ENCODE data around the gene PIGR. TPM values are rescaled to one million over a fixed set of nuclear protein-coding genes. Genes with fewer than 3 reads are reported as not detected.

The PIGR gene
- polyA plus RNA-seq, 1 donor (not counting 4 experiments of a cell fraction or from before 2014, with no cell fraction given) = 0.01 TPM

GRCh38 chr1:206974140-206974539 lies 27.9 kb upstream of the PIGR start:
- Histone ChIP-seq H2AFZ (ENCODE audit: control insufficient read depth, low read length) (no peak overlapping the region), H3K27me3 (ENCODE audit: control insufficient read depth, extremely low read depth, insufficient read depth, low read length) (peaks cover 15% of the 10 kb centered on the region), H3K27ac (ENCODE audit: control insufficient read depth, insufficient read depth, low read length) (no peak overlapping the region), H3K36me3 (ENCODE audit: control insufficient read depth in 2 of 2, extremely low read depth in 1 of 2, insufficient read depth in 2 of 2, low read length in 2 of 2) (no peaks in the 10 kb centered on the region), H4K20me1 (ENCODE audit: control insufficient read depth, extremely low read depth, insufficient read depth, low read length) (no peaks in the 10 kb centered on the region), H3K4me2 (ENCODE audit: control insufficient read depth, extremely low read depth, insufficient read depth, low read depth, low read length) (no peak overlapping the region), H3K4me3 (ENCODE audit: control insufficient read depth in 2 of 3, extremely low read depth in 1 of 3, insufficient read depth in 2 of 3, low read depth in 1 of 3, low read length in 3 of 3) (no peak overlapping the region), H3K9me1 (ENCODE audit: control insufficient read depth, extremely low read depth, insufficient read depth, low read length) (no peaks in the 10 kb centered on the region), H3K9me3 (ENCODE audit: control insufficient read depth, low read depth, low read length) (no peaks in the 10 kb centered on the region), H3K9ac (ENCODE audit: control insufficient read depth, extremely low read depth, insufficient read depth, low read length) (no peak overlapping the region), H3K79me2 (ENCODE audit: control insufficient read depth, insufficient read depth, low read length) (no peaks in the 10 kb centered on the region), H3K4me1 (ENCODE audit: control insufficient read depth, extremely low read depth, insufficient read depth, low read length) (no peaks in the 10 kb centered on the region)
- DNase-seq (ENCODE audit: low read depth, low spot score) = no peak
- TF ChIP-seq EZH2 (IDR thresholded peaks at IDR 0.05; ENCODE audit: low read length) (no peak), CTCF (optimal IDR thresholded peaks at IDR 0.05 in 1 of 3, IDR thresholded peaks at IDR 0.05 in 1 of 3, conservative IDR thresholded peaks at IDR 0.05 in 1 of 3; ENCODE audit: extremely low read depth in 1 of 3, insufficient read depth in 2 of 3, low read length in 3 of 3) (no peak)
- dilution Hi-C loops (cut with MboI; ENCODE audit: extremely low pct_ligation_motif_present, low sequenced_read_pairs) = no loop called here
- FAIRE-seq = no peak

- Histone ChIP-seq H3K27ac (ENCODE audit: control insufficient read depth, insufficient read depth, low read length) (no peak overlapping the region), H3K9me1 (ENCODE audit: control insufficient read depth, extremely low read depth, insufficient read depth, low read length) (no peaks in the 10 kb centered on the region), H3K9me3 (ENCODE audit: control insufficient read depth, low read depth, low read length) (no peaks in the 10 kb centered on the region), H3K9ac (ENCODE audit: control insufficient read depth, extremely low read depth, insufficient read depth, low read length) (no peak overlapping the region), H3K4me3 (ENCODE audit: control insufficient read depth in 2 of 3, extremely low read depth in 1 of 3, insufficient read depth in 2 of 3, low read depth in 1 of 3, low read length in 3 of 3) (no peak overlapping the region), H3K4me1 (ENCODE audit: control insufficient read depth, extremely low read depth, insufficient read depth, low read length) (no peaks in the 10 kb centered on the region), H2AFZ (ENCODE audit: control insufficient read depth, low read length) (no peak overlapping the region), H3K27me3 (ENCODE audit: control insufficient read depth, extremely low read depth, insufficient read depth, low read length) (peaks cover 21% of the 10 kb centered on the region), H4K20me1 (ENCODE audit: control insufficient read depth, extremely low read depth, insufficient read depth, low read length) (no peaks in the 10 kb centered on the region), H3K79me2 (ENCODE audit: control insufficient read depth, insufficient read depth, low read length) (no peaks in the 10 kb centered on the region), H3K36me3 (ENCODE audit: control insufficient read depth in 2 of 2, extremely low read depth in 1 of 2, insufficient read depth in 2 of 2, low read length in 2 of 2) (no peaks in the 10 kb centered on the region), H3K4me2 (ENCODE audit: control insufficient read depth, extremely low read depth, insufficient read depth, low read depth, low read length) (no peak overlapping the region)
- TF ChIP-seq CTCF (optimal IDR thresholded peaks at IDR 0.05 in 1 of 3, IDR thresholded peaks at IDR 0.05 in 1 of 3, conservative IDR thresholded peaks at IDR 0.05 in 1 of 3; ENCODE audit: extremely low read depth in 1 of 3, insufficient read depth in 2 of 3, low read length in 3 of 3) (no peak), EZH2 (IDR thresholded peaks at IDR 0.05; ENCODE audit: low read length) (no peak)
- DNase-seq (ENCODE audit: low read depth, low spot score) (no peak), FAIRE-seq (no peak)
- dilution Hi-C loops (cut with MboI; ENCODE audit: extremely low pct_ligation_motif_present, low sequenced_read_pairs) = no loop called here
These were observed 26.5 kb upstream of the PIGR start for GRCh38 chr1:206972728-206973127.

Data from keratinocyte (primary cell).